Activated CD8-positive, alpha-beta T cell treated with anti-CD3 and anti-CD28 coated beads for 36 hours (primary cell): Measurements from ENCODE around the gene EPHB1. TPM values are rescaled to one million over a fixed set of nuclear protein-coding genes. Genes with fewer than 3 reads are reported as not detected.

Experiments
- ATAC-seq: fragments of 200-7000 bp; cut with Tn5 transposase; one replicate; pipeline ENCODE4 v1.10.0; 2021; ENCODE audit warnings: mild to moderate bottlenecking, moderate library complexity
- CTCF ChIA-PET: fragments of 350-600 bp; sonication (Branson Sonifier 250); formaldehyde crosslinking; loops from one replicate; lab custom pipeline; 2021; ENCODE audit warnings: antibody characterized with exemption; lab: Charles Lee
- POLR2A ChIA-PET: fragments of 350-600 bp; sonication (Branson Sonifier 250); formaldehyde crosslinking; loops from one replicate; lab custom pipeline; 2021; ENCODE audit warnings: antibody characterized with exemption; lab: Charles Lee
- DNase-seq: peaks from one replicate; pipeline ENCODE4 v3.0.0-alpha.2; 2020
- H3K27ac Mint-ChIP-seq: one replicate; pipeline ENCODE4 v1.8.0; 2021; ENCODE audit warnings: mild to moderate bottlenecking, mixed read lengths
- H3K27me3 Mint-ChIP-seq: one replicate; pipeline ENCODE4 v1.8.0; 2021; ENCODE audit warnings: mixed read lengths
- H3K36me3 Mint-ChIP-seq: one replicate; pipeline ENCODE4 v1.8.0; 2021; ENCODE audit warnings: low read depth, mixed read lengths
- H3K4me1 Mint-ChIP-seq: one replicate; pipeline ENCODE4 v1.8.0; 2021; ENCODE audit warnings: low read depth, mixed read lengths
- H3K4me3 Mint-ChIP-seq: one replicate; pipeline ENCODE4 v1.8.0; 2021; ENCODE audit warnings: mild to moderate bottlenecking, moderate library complexity, mixed read lengths
- H3K9me3 Mint-ChIP-seq: one replicate; pipeline ENCODE4 v1.8.0; 2021; ENCODE audit warnings: mixed read lengths
- CTCF ChIP-seq: fragments of 200-600 bp; IDR thresholded peaks from one replicate; pipeline ENCODE4 v1.8.0; 2022; ENCODE audit warnings: antibody characterized with exemption, mild to moderate bottlenecking
- intact Hi-C: fragments of 100-400 bp; cut with micrococcal nuclease; formaldehyde crosslinking; loops from one replicate; pipeline ENCODE4 v1.10.0; 2022
- total RNA-seq, 2 experiments: library from RNA; stranded (reverse); gene quantifications; one replicate each; pipeline ENCODE4 v1.2.3, GENCODE V29; 2021

EPHB1 gene
- total RNA-seq, 2 experiments from 2014 or later, result 0.78 TPM; not detected in 1

GRCh38 chr3:134939978-134940377 lies 144.9 kb downstream of the EPHB1 start:
- no peaks in the 10 kb centered on the region for H3K4me1 Mint-ChIP-seq
- DNase-seq, result no peak
- intact Hi-C loops, result no loop called here
- CTCF ChIA-PET, result interaction anchor here (1.4 kb wide), 1 partner anchor 185 kb away, joined by 3 read pairs; no protein-coding TSS in a partner anchor
- H3K27ac Mint-ChIP-seq, result no peak overlapping the region
- ATAC-seq, result no peak
- H3K4me3 Mint-ChIP-seq, result no peak overlapping the region
- H3K36me3 Mint-ChIP-seq, result no peaks in the 10 kb centered on the region
- H3K27me3 Mint-ChIP-seq, result no peaks in the 10 kb centered on the region
- no peaks in the 10 kb centered on the region for H3K9me3 Mint-ChIP-seq
- TF ChIP-seq CTCF, result no peak
- POLR2A ChIA-PET, result no interaction called here

- Mint-ChIP-seq H3K9me3 (no peaks in the 10 kb centered on the region), H3K4me1 (no peaks in the 10 kb centered on the region), H3K27me3 (no peaks in the 10 kb centered on the region), H3K27ac (no peak overlapping the region), H3K4me3 (no peak overlapping the region), H3K36me3 (no peaks in the 10 kb centered on the region)
- CTCF ChIA-PET, result no interaction called here
- no peak for TF ChIP-seq CTCF
- ATAC-seq, result no peak
- intact Hi-C loops, result no loop called here
- POLR2A ChIA-PET, result no interaction called here
- no peak for DNase-seq
Measured at GRCh38 chr3:134941820-134942219, 146.8 kb downstream of the EPHB1 start.

GRCh38 chr3:134944429-134944828 lies 149.4 kb downstream of the EPHB1 start:
- no peak for ATAC-seq
- intact Hi-C loops, result no loop called here
- Mint-ChIP-seq H3K4me1 (no peaks in the 10 kb centered on the region), H3K9me3 (no peaks in the 10 kb centered on the region), H3K36me3 (no peaks in the 10 kb centered on the region), H3K4me3 (no peak overlapping the region), H3K27ac (no peak overlapping the region), H3K27me3 (no peaks in the 10 kb centered on the region)
- DNase-seq, result no peak
- CTCF ChIA-PET, result no interaction called here
- no peak for TF ChIP-seq CTCF
- POLR2A ChIA-PET, result interaction anchor here (0.7 kb wide), 1 partner anchor 171 kb away, joined by 3 read pairs; no protein-coding TSS in a partner anchor

- H3K27ac Mint-ChIP-seq, result no peak overlapping the region
- no peaks in the 10 kb centered on the region for H3K36me3 Mint-ChIP-seq
- ChIA-PET CTCF (interaction anchor here (0.7 kb wide), 1 partner anchor 154 kb away, joined by 3 read pairs; the partner anchor contains the start of gene EPHB1), POLR2A (no interaction called here)
- H3K4me1 Mint-ChIP-seq, result no peaks in the 10 kb centered on the region
- intact Hi-C loops, result no loop called here
- ATAC-seq (no peak), DNase-seq (no peak)
- H3K27me3 Mint-ChIP-seq, result no peaks in the 10 kb centered on the region
- no peak for TF ChIP-seq CTCF
- H3K9me3 Mint-ChIP-seq, result no peaks in the 10 kb centered on the region
- no peak overlapping the region for H3K4me3 Mint-ChIP-seq
Measured at GRCh38 chr3:134949150-134949549, 154.1 kb downstream of the EPHB1 start.

- intact Hi-C loops, result no loop called here
- ATAC-seq, result no peak
- Mint-ChIP-seq H3K27ac (no peak overlapping the region), H3K4me1 (no peaks in the 10 kb centered on the region), H3K27me3 (no peaks in the 10 kb centered on the region), H3K9me3 (no peaks in the 10 kb centered on the region), H3K36me3 (no peaks in the 10 kb centered on the region), H3K4me3 (no peak overlapping the region)
- POLR2A ChIA-PET, result no interaction called here
- CTCF ChIA-PET, result no interaction called here
- TF ChIP-seq CTCF, result no peak
- no peak for DNase-seq
Measured at GRCh38 chr3:134952371-134952770, 157.3 kb downstream of the EPHB1 start.
